ENCODE data around the gene HOXA3. TPM values are rescaled to one million over a fixed set of nuclear protein-coding genes. Genes with fewer than 3 reads are reported as not detected.

HOXA3 gene
- total RNA-seq, 1 donor from 2014 or later = not detected

DNA sequence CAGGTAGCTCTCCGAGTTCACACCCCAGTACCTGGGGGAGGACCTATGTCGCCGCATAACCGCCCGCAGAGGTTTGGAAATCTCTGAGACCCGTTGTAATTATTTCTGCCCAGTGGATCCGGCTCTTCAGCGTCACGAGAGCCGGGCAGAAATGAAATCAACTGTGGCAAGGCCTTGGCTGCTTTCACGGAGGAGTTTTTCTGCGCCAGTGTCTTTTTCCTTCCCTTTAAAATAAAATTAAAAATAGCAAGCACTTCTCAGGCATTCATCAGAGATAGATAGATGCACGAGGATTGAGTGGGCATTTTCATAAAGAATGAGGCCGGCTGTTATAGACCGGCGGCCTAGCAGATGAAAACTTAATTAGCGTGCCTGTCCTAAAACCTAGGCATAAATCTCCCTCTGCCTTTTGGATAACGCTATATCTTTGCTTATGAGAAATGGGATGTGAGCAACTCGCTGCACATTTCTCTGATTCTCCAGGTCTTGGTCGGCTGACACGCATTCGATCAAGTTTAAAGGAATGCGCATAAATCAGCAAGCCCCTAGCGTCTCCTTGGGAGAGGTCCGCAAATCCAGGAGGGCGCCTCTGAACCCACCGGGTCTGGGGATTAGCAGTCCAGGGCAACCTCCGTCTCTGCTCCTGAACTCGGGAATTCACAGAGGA is 41.1 kb upstream of the HOXA3 start:
- TF ChIP-seq, protein P1, sequence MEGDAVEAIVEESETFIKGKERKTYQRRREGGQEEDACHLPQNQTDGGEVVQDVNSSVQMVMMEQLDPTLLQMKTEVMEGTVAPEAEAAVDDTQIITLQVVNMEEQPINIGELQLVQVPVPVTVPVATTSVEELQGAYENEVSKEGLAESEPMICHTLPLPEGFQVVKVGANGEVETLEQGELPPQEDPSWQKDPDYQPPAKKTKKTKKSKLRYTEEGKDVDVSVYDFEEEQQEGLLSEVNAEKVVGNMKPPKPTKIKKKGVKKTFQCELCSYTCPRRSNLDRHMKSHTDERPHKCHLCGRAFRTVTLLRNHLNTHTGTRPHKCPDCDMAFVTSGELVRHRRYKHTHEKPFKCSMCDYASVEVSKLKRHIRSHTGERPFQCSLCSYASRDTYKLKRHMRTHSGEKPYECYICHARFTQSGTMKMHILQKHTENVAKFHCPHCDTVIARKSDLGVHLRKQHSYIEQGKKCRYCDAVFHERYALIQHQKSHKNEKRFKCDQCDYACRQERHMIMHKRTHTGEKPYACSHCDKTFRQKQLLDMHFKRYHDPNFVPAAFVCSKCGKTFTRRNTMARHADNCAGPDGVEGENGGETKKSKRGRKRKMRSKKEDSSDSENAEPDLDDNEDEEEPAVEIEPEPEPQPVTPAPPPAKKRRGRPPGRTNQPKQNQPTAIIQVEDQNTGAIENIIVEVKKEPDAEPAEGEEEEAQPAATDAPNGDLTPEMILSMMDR (IDR thresholded peaks at IDR 0.05; ENCODE audit: insufficient read depth, low read depth, low read length) = no peak
- TF ChIP-seq EZH2 (IDR thresholded peaks at IDR 0.05; ENCODE audit: insufficient read depth, low read length) = peak; percentile 48
- Histone ChIP-seq H3K9ac (ENCODE audit: low read length) (no peak overlapping the region), H3K27me3 (ENCODE audit: insufficient read depth, low read length) (peaks cover 98% of the 10 kb centered on the region), H3K27ac (ENCODE audit: low read depth, low read length) (no peak overlapping the region), H2AFZ (ENCODE audit: low read depth, low read length) (no peak overlapping the region), H3K4me1 (ENCODE audit: insufficient read depth, low read length) (peaks cover 3% of the 10 kb centered on the region), H3K9me3 (ENCODE audit: insufficient read depth, low read depth, low read length) (peaks cover 6% of the 10 kb centered on the region), H3K79me2 (ENCODE audit: insufficient read depth, low read length) (no peaks in the 10 kb centered on the region), H3K4me3 (ENCODE audit: insufficient read depth, low read depth, low read length) (no peak overlapping the region), H4K20me1 (ENCODE audit: insufficient read depth, low read length) (peaks cover 15% of the 10 kb centered on the region), H3K4me2 (ENCODE audit: low read length) (peak overlapping the region; percentile 62), H3K36me3 (ENCODE audit: insufficient read depth, low read length) (no peaks in the 10 kb centered on the region)
- Mint-ChIP-seq H3K4me1 (ENCODE audit: low read depth, unreplicated experiment) (no peaks in the 10 kb centered on the region), H3K27ac (ENCODE audit: unreplicated experiment) (no peak overlapping the region), H3K27me3 (ENCODE audit: low read depth, unreplicated experiment) (peaks cover 89% of the 10 kb centered on the region), H3K36me3 (ENCODE audit: low read depth, unreplicated experiment) (no peaks in the 10 kb centered on the region), H3K4me3 (ENCODE audit: unreplicated experiment) (no peak overlapping the region), H3K9me3 (ENCODE audit: unreplicated experiment) (peaks cover 17% of the 10 kb centered on the region)
- FAIRE-seq = no peak
- DNase-seq (ENCODE audit: low read depth) = no peak

DNA sequence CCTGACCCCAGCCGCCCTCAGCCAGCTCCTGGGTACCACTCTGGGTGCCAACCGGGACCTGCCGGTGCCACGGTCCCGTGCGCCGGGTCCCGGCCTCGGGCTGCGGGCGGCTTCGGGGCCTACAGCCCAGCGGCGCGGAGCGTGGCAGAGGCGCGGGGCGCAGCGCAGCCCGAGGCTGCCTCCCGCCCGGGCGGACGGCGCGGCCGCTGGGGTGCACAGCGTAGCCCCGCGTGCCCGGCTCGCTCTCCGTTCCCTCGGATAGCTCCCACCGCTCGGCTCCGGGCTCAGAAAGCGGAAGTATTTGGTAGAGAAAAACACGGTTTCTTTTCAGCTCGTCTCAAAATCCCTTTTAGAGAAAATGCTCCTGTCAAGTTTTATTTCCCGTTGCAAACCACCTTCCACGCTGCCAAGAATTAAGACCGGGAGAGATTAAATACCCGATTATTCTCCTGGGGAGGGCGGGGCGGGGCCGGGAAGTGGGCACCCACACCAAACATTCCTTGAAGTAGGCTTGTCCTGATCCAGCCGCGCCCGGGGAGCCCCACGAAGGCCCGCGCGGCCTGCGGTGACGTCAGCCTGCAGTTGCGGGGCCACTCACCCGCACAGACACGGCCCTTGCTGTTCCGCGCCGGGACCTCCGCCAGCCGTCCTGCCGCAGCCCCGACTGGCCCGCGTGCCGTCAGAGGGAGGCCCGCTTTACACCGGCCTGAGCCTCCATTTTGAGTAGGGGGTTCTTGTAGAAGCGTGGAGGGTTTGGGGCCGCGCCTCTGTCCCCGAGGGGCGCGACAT is 40.4 kb upstream of the HOXA3 start:
- peaks cover 98% of the 10 kb centered on the region for H3K27me3 ChIP-seq (ENCODE audit: insufficient read depth, low read length)
- H2AFZ ChIP-seq (ENCODE audit: low read depth, low read length) = no peak overlapping the region

More for the DNA sequence above, 40.4 kb upstream of the HOXA3 start:
- Mint-ChIP-seq H3K27ac (ENCODE audit: unreplicated experiment) (peak overlapping the region; percentile 26), H3K9me3 (ENCODE audit: unreplicated experiment) (peaks cover 12% of the 10 kb centered on the region), H3K36me3 (ENCODE audit: low read depth, unreplicated experiment) (no peaks in the 10 kb centered on the region), H3K4me1 (ENCODE audit: low read depth, unreplicated experiment) (no peaks in the 10 kb centered on the region), H3K4me3 (ENCODE audit: unreplicated experiment) (no peak overlapping the region), H3K27me3 (ENCODE audit: low read depth, unreplicated experiment) (peaks cover 89% of the 10 kb centered on the region)
- no peak for DNase-seq (ENCODE audit: low read depth)
- Histone ChIP-seq H3K79me2 (ENCODE audit: insufficient read depth, low read length) (no peaks in the 10 kb centered on the region), H3K27ac (ENCODE audit: low read depth, low read length) (no peak overlapping the region), H3K9me3 (ENCODE audit: insufficient read depth, low read depth, low read length) (peaks cover 3% of the 10 kb centered on the region), H4K20me1 (ENCODE audit: insufficient read depth, low read length) (peaks cover 14% of the 10 kb centered on the region), H3K36me3 (ENCODE audit: insufficient read depth, low read length) (no peaks in the 10 kb centered on the region), H3K4me3 (ENCODE audit: insufficient read depth, low read depth, low read length) (no peak overlapping the region), H3K9ac (ENCODE audit: low read length) (no peak overlapping the region), H3K4me2 (ENCODE audit: low read length) (peak overlapping the region; percentile 62), H3K4me1 (ENCODE audit: insufficient read depth, low read length) (peaks cover 3% of the 10 kb centered on the region)
- TF ChIP-seq EZH2 (IDR thresholded peaks at IDR 0.05; ENCODE audit: insufficient read depth, low read length) = peak; percentile 57
- TF ChIP-seq, protein P1 (IDR thresholded peaks at IDR 0.05; ENCODE audit: insufficient read depth, low read depth, low read length) = no peak
- no peak for FAIRE-seq
